Body of pancreas (tissue), 4 donors: ENCODE data around the gene NCBP2L. TPM values are rescaled to one million over a fixed set of nuclear protein-coding genes. Genes with fewer than 3 reads are reported as not detected.

Source experiments
- ATAC-seq: fragments of 150-250 bp; one replicate; pipeline ENCODE4 v1.9.1; 2016
- DNase-seq, 4 donors: peaks; one replicate each; pipeline ENCODE4 v3.0.0-alpha.2; 2019
- H3K27ac ChIP-seq, 4 donors: fragments of 200-600 bp; sonication (generic); 1 replicate in 3 of 4; 2 replicates in 1 of 4; pipeline versions ENCODE4 v1.5.1 to v1.6.1; 2016 to 2019; ENCODE audit warnings: mild to moderate bottlenecking in 1 of 4, mixed read lengths in 1 of 4, moderate library complexity in 1 of 4
- H3K27me3 ChIP-seq, 2 donors: fragments of 200-600 bp; sonication (generic); one replicate each; pipeline ENCODE4 v1.6.0; 2016; ENCODE audit warnings: mild to moderate bottlenecking in 1 of 2
- H3K36me3 ChIP-seq, 2 donors: fragments of 200-600 bp; sonication (generic); replicated peaks in 1 of 2; 2 replicates each; pipeline ENCODE4 v1.5.1; 2016; ENCODE audit warnings: low read depth in 2 of 2; ENCODE audit not compliant: insufficient read depth in 1 of 2
- H3K4me1 ChIP-seq: fragments of 200-600 bp; sonication (generic); one replicate; pipeline ENCODE4 v1.6.0; 2016
- H3K4me3 ChIP-seq, 2 donors: fragments of 200-600 bp; sonication (generic); 1 replicate in 1 of 2; 2 replicates in 1 of 2; pipeline ENCODE4 v1.5.1; 2016 to 2019
- H3K9me3 ChIP-seq, 3 donors: fragments of 200-600 bp; sonication (generic); 1 replicate in 2 of 3; 2 replicates in 1 of 3; pipeline ENCODE4 v1.5.1; 2016
- CTCF ChIP-seq, 7 experiments: fragments of 450-650 bp in 4 of 7; fragments of 200-600 bp in 3 of 7; sonication (generic) in 3 of 7; IDR thresholded peaks; one replicate each; pipeline ENCODE4 v1.5.1; 2016 to 2019; ENCODE audit warnings: antibody characterized with exemption in 7 of 7
- POLR2A ChIP-seq, 3 donors: fragments of 450-650 bp; IDR thresholded peaks; one replicate each; pipeline ENCODE4 v1.6.1; 2016; ENCODE audit warnings: antibody characterized with exemption in 3 of 3, mild to moderate bottlenecking in 2 of 3
- WGBS, 2 donors: methylation state at CpG; one replicate each; pipeline ENCODE4 v1.1.5; 2017; 5-methylcytosine and 5-hydroxymethylcytosine counted together
- intact Hi-C: fragments of 100-400 bp; cut with DNase I; formaldehyde crosslinking; loops from one replicate; pipeline ENCODE4 v1.15.1; 2023
- total RNA-seq, 2 donors: library from RNA; depleted of rRNA; stranded (reverse); fragments of >200 nt; gene quantifications; one replicate each; pipeline ENCODE4 v1.1.0, GENCODE V29; 2016

NCBP2L gene
- total RNA-seq: not detected

GRCh38 chrX:107777536-107777832 is at the start of gene NCBP2L:
Gene NCBP2L (plus strand): TSS chrX:107777733. CDS start chrX:107794221, 16,488 bp downstream.
- no peaks in the 10 kb centered on the region for H3K27me3 ChIP-seq
- TF ChIP-seq CTCF (IDR thresholded peaks at IDR 0.05) (no peak), POLR2A (IDR thresholded peaks at IDR 0.05) (no peak)
- no peaks in the 10 kb centered on the region for H3K36me3 ChIP-seq
- H3K4me3 ChIP-seq: no peak within 1 kb of the TSS
- peak within 1 kb of the TSS in 3 of 4 donors; percentile 84 to 89 (median 87) for H3K27ac ChIP-seq
- H3K4me1 ChIP-seq: peaks cover 23% of the 10 kb centered on the region
- H3K9me3 ChIP-seq: no peaks in the 10 kb centered on the region
- intact Hi-C loops: loop anchor here (10.0 kb wide), 1 partner anchor 103 kb away; no protein-coding TSS in a partner anchor
- 57 to 74% methylated on average over 3 to 6 of the region's 6 CpGs for WGBS, 2 donors
- DNase-seq: no peak
- ATAC-seq: no peak

DNA sequence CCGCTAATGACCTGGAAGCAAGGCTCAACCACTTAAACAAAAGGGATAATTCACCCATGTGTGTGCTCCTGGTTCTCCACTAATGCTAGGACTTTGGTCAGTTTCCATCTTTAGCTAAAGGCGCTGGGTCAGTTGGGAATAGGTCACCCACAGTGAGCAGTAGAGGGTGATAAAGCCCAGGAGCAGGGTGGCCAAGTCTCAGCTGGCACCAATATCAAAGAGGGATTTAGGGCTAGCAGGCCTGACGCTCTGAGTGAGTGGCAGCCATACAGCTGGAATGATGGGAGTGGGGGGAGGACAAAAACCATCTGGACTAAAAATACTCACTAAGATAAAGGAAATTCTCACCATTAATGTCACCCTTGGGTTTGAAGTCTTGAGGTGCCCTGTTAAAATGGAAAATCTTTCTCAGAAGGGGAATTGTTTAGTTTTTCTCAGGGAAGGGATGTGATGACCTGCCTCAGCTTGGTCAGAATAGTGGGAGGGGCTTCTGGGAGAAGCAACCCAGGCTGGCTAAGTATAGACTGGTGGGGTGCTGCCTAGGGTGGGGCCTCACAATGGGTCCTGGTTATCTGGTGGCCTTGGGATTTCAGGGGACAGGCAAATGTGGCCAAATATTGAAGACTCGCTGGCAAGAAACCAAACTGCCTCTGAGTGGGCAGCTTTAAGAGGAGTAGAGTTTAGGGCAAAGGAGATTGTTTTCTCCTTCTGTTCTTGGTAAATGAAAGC is 49.0 kb upstream of the NCBP2L start:
- no peak overlapping the region for H3K4me3 ChIP-seq
- no peaks in the 10 kb centered on the region for H3K9me3 ChIP-seq
- peak overlapping the region in 3 of 4 donors; percentile 84 to 87 (median 85) for H3K27ac ChIP-seq
- DNase-seq (no peak), ATAC-seq (no peak)
- no peaks in the 10 kb centered on the region for H3K36me3 ChIP-seq
- no peak for TF ChIP-seq CTCF (IDR thresholded peaks at IDR 0.05)
- no peak for TF ChIP-seq POLR2A (IDR thresholded peaks at IDR 0.05)
- H3K4me1 ChIP-seq: peaks cover 92% of the 10 kb centered on the region
- 51 to 68% methylated on average over 3 to 4 of the region's 4 CpGs for WGBS, 2 donors
- intact Hi-C loops: no loop called here
- no peaks in the 10 kb centered on the region for H3K27me3 ChIP-seq

DNA sequence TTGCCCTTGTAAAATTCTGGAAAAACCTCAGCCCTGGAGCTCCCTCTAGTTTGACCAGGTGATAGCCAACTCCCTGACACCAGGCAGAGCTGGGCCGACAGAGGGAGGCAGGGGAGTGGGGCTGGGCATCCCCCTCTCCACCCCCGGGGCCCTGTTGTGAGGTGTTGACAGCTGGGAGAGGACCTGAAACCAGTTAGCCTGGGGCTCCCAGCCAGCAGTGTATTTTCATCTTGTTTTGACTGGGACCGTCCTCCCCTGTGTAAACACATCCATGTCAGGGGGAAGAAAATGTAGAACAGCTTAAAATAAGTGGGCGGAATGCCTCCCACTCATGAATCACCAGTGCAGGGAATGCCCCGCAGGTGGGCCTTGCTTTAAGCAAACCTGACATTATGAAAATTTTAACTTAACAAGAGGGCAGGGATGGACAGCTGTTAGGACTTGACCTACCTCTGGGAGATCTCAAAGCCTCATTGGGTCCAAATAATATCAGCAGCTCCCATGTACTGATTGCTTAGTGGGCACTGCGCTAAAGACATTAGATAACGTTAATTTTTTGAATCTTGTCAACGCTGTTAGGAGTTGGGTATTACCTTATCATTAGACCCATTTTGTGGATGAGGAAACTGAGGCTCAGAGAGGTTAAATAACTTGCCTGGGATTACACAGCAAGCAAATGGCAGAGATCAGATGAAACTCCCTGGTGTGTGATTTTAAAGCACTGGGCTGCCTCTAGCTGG is 47.8 kb upstream of the NCBP2L start:
- H3K4me3 ChIP-seq: no peak overlapping the region
- ATAC-seq (no peak), DNase-seq (peak in 2 of 4 donors; percentile 41 to 51)
- peak overlapping the region; percentile 29 to 87 (median 84) for H3K27ac ChIP-seq
- TF ChIP-seq CTCF (IDR thresholded peaks at IDR 0.05) (peak in 1 of 7 experiments; percentile 1), POLR2A (IDR thresholded peaks at IDR 0.05) (no peak)
- 62 to 75% methylated on average over 5 to 8 of the region's 8 CpGs for WGBS, 2 donors
- H3K9me3 ChIP-seq: no peaks in the 10 kb centered on the region
- intact Hi-C loops: no loop called here
- H3K4me1 ChIP-seq: peaks cover 92% of the 10 kb centered on the region
- no peaks in the 10 kb centered on the region for H3K36me3 ChIP-seq
- H3K27me3 ChIP-seq: no peaks in the 10 kb centered on the region

- intact Hi-C loops: no loop called here
- no peak for DNase-seq
- peaks cover 92% of the 10 kb centered on the region for H3K4me1 ChIP-seq
These were observed 47.3 kb upstream of the NCBP2L start for GRCh38 chrX:107730298-107730655.

More at GRCh38 chrX:107730298-107730655, 47.3 kb upstream of the NCBP2L start:
- no peaks in the 10 kb centered on the region for H3K36me3 ChIP-seq
- ATAC-seq: no peak
- no peaks in the 10 kb centered on the region for H3K9me3 ChIP-seq
- 25% methylated on average over 1 of the region's 1 CpG; no CpG with 5 or more reads in 1 of the 2 donors for WGBS, 2 donors
- no peaks in the 10 kb centered on the region for H3K27me3 ChIP-seq
- TF ChIP-seq POLR2A (IDR thresholded peaks at IDR 0.05) (no peak), CTCF (IDR thresholded peaks at IDR 0.05) (no peak)
- no peak overlapping the region for H3K4me3 ChIP-seq
- H3K27ac ChIP-seq: peak overlapping the region; percentile 29 to 87 (median 84)
